HG02885 (cell line): Measurements from ENCODE around the gene DGLUCY.

Experiments used
- ATAC-seq: cut with Tn5 transposase; IDR thresholded peaks from one replicate; pipeline ENCODE4 v1.9.1; 2021; ENCODE audit warnings: mild to moderate bottlenecking; ENCODE audit not compliant: unreplicated experiment, poor library complexity

The DGLUCY gene

GRCh38 chr14:91270619-91271018 is 156.7 kb downstream of the DGLUCY start:
- ATAC-seq, result no peak

GRCh38 chr14:91271639-91272038 is 157.8 kb downstream of the DGLUCY start:
- no peak for ATAC-seq

- ATAC-seq, result no peak
Measured at GRCh38 chr14:91272341-91273272, 158.7 kb downstream of the DGLUCY start.

- ATAC-seq, result no peak
Measured at GRCh38 chr14:91273273-91273884, 159.5 kb downstream of the DGLUCY start.

GRCh38 chr14:91273885-91274273 is 160.0 kb downstream of the DGLUCY start:
- ATAC-seq, result no peak

- no peak for ATAC-seq
Measured at GRCh38 chr14:91274796-91275195, 160.9 kb downstream of the DGLUCY start.
